GM19025 (cell line): Measurements from ENCODE around the gene SLC8A1.

Source experiments
- ATAC-seq: cut with Tn5 transposase; IDR thresholded peaks from one replicate; pipeline ENCODE4 v1.9.1; 2021; ENCODE audit warnings: mild to moderate bottlenecking, low read depth, moderate library complexity; ENCODE audit not compliant: unreplicated experiment

The SLC8A1 gene

DNA sequence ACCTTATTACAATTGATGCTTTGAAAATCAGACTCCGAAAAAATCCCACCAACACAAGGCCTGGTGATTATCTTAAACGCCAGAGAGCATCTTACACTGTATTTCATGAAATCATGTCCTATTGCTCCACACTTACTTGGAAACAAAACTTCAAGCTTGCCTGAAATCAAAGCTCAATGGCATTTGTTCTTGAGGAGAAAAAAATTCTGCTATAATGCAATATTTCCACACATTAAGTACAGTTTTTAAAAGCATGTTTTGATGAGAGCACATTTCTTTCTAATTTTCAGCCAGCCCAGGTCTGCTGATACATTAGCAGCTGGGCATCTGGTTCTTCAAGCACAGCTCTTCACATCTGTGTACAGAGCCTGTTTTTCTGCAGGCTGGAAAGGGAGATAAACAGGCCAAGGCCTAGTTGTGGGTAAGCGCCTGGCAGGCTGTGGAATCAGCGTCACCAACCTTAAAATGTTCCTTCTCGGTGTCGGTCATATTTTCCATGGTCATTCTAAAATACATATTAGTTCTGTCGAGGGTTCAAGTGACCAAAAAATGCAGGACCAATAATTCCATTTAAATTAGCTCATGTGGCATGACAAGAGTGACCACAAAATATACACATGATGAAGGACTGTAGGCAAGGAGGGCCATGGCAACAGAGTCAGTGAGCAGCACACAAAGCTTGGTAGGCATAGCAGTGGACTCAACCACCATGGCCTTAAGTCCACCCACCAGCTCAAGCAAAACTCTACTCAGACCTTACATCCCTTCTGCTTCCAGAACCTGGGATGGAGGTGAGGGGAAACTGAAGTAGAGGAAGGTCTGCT, 20.9 kb downstream of the SLC8A1 start:
- ATAC-seq: no peak

DNA sequence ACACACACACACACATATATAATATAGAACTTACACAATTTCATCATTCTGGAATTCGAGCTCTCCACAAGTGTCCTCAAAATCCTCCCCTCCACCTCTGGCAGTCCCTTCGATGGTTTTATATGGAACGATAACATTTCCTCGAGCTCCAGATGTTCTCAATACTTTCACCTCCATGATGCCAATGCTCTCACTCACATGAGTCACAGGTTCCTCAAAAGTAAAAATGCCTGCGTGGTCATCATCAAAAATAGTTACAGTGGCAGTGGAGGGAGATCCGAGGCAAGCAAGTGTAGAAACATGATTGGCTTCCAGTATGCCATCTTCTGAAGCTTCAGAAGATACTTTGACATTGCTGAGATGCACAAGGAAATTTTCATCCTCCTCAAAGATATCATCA, 23.5 kb downstream of the SLC8A1 start:
- ATAC-seq: no peak

DNA sequence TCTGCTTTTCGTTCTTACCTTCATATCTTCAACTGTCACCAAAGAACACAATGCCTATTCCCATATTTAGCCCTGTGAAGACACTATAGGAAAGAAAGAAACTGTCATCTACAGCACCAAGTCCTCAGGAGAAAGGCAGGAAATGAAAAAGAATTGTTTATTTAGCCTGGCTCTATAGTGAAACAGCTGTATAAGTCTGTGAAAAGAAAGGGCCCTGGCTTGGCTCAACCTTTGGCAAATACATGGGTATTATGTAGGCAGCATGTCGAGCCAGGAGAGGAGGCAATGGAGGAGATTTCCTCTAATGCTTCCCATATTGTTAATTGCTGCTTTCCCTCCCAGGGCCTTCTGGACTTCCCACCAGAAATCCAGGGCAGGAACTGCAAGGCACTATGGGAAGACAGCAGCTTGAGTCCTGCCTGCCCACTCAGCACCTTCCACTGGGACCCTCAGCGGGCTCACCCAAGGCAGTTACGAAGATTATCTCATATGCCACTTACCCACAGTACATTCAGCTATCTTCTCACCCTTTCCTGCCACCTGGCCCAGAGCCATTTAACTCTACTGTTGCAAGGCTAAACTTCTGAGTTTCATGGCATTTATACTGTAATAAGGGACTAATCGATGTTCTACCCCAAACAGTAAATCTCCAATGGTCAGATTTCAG, 30.1 kb downstream of the SLC8A1 start:
- ATAC-seq: no peak

GRCh38 chr2:40420478-40420877, 31.4 kb downstream of the SLC8A1 start:
- ATAC-seq: no peak

DNA sequence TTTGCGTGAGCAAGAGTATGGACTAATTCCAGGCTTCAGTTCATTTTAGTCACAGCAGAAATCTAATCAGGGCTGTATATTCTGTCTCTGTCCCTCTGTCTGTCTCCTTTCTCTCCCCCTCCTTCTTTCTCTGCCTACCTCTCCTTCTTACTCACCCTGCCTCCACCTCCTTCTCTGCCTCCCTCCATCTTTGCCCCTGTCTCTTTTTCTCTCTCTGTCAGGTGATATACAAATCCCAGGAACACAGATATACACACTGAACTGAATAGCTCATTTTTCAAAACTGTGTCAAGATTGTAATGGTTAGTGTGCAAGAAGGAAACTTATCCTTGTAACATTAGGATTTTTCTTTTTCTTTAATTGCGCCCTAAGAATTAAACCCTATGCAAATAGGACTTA, 32.5 kb downstream of the SLC8A1 start:
- no peak for ATAC-seq

GRCh38 chr2:40418614-40419363, 33.1 kb downstream of the SLC8A1 start:
- no peak for ATAC-seq

DNA sequence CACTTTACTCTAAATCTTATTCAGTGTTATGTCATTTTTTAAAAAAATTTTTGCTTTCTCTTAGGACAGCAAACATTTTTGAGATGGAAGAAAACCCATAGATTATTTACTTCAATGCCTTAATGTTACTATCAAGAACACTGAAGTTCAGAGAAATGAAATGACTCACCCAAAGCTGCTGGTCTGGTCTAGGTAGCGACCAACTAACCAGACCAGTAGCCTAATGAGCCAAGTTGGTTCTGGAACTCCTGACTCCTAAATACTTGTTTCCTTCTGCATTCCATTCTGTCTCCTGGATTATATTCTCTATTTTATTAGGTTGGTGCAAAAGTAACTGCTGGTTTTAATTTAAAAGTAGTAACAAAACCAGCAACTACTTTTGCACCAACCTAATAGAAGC, 35.4 kb downstream of the SLC8A1 start:
- ATAC-seq: no peak

- ATAC-seq: no peak
These were observed 36.5 kb downstream of the SLC8A1 start for GRCh38 chr2:40415391-40415790.

GRCh38 chr2:40412456-40412855, 39.4 kb downstream of the SLC8A1 start:
- ATAC-seq: no peak

GRCh38 chr2:40410695-40411094, 41.2 kb downstream of the SLC8A1 start:
- no peak for ATAC-seq

GRCh38 chr2:40409734-40410133, 42.2 kb downstream of the SLC8A1 start:
- ATAC-seq: no peak

DNA sequence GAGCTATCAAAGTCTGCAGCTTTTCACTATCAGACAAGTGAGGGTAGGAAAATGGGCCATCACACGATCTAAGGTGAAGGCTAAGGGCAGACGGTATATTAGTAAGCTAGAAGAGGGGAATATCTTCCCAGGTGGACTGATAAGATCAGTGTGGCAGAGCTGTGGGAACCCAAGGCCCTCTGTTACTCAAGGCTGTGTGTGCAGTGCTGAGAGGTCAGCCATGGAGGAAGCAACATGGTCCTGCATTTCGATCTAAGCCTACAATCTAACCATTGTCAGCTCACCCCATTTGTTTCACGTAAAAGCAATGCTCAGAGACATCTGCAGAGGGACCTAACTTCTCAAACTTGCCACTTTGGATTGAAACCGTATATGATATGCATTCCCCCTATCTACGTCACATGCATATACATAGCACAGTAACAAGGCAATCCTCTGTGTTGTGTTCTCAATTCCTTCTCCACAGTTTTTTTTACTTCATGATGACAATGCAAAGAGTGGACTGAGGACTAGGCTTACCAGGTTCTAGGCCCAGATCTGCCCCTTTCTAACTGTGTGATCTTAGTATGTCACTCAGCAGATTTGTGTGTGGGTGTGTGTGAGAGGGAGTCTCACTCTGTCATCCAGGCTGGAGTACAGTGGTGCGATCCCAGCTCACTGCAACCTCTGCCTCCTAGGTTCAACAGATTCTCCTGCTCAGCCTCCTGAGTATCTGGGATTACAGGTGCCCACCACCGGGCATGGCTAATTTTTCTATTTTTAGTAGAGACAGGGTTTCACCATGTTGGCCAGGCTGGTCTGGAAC, 45.2 kb downstream of the SLC8A1 start:
- ATAC-seq: no peak

DNA sequence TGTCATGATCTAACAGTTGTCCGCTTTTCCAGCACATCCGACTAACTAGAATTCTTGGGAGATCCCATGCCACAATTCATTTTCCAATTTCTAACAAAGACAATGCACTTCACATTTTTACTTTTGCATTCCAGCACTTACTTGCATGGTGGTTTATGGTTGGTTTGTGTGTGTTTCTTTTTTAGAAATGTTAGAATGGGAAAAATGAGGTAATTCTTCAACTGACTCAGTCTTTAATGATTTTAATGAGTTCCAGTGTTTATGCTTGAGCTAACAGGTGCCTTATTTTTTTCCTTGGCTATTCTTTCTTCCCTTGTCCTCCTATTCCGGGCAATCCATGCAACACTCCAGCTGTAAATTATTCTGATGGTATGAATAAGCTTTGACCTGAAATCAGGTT, 46.4 kb downstream of the SLC8A1 start:
- no peak for ATAC-seq

GRCh38 chr2:40404517-40404916, 47.4 kb downstream of the SLC8A1 start:
- peak; percentile 72 for ATAC-seq

DNA sequence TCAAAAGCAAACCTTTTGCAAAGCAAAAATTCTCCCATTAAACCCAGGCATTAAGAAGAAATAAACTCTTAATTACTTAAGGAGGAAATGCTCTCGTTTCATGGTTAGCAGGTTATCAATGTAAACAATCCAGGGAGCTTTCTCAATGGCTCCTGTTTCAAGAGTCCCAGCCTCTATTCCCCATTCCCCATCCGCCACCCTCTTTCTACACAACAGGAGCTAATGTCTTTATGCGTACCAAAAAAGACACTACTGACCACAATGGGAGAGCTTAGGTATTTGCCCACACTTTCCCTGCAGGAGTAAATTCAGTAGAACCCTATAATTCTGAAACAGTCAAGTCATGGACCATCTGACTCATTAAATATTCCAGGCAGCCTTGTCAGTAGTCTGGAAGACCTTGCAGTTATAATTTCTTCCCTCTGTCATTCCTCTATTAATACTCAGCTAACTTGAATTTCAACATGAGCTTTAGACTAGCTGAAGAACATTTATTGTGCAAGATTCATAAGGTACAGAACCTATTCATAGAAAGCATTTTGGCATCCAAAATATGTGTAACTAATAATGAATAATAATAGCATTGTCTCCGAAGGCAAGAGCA, 48.6 kb downstream of the SLC8A1 start:
- no peak for ATAC-seq

DNA sequence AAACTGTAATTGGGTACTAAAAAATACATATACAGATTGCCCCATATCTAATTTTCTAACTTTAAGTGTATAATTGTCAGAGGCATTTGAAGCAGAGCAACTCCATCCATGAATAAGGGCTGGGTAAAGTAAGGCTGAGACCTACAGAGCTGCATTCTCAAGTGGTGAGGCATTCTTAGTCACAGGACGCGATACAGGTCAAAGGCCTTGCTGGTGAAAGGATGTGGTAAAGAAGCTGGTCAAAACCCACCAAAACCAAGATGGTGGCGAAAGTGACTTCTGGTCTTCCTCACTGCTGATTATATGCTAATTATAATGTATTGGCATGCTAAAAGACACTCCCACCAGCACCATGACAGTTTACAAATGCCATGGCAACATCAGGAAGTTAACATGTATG, 50.0 kb downstream of the SLC8A1 start:
- ATAC-seq: no peak

DNA sequence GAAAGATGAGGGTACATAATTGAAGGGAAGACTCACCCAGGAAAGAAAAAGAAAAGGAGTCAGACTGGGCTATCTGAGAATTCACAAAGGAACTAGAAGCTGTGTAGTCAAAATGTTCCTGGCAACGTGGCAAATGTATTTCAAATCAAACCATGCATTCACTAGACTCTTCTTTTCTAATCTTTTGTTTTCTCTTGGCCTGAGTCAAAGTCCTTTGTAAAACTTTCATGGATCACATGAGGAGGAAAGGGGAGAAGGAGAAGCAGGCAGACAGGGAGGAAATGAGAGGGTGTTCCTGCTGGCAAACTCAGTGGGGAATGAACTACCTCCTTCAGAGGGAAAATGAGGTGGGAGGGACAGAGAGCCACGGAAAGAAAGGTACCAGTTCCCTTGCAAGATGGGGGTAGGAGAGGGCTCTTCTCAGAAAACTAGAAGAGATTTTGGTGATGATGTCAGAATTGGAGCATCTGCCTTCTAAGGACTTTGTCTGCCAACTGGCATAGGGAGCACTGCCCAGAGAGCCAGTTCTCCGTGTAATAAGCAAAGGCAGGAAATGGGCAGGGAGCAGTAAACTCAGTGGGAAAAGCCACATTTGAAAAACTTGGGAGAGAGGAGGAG, 51.4 kb downstream of the SLC8A1 start:
- no peak for ATAC-seq

DNA sequence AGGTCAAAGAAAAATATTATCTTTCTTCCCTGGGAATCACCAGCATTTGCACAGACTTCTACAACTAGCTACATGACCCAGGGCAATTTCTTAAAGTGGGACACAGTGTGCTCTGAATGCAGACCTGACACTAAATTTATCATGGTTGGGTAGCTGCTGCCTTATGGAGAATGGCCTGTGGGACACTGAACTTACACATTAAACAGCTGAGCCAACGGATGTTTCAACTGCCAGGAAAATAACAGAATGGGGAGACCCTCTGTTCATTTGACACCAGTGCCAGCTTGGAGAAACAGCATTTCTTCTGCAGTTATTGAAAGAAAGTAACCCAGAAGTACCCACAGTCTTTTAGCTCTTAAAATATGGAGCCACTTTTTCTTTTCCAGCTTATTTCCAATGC, 54.1 kb downstream of the SLC8A1 start:
- ATAC-seq: no peak

DNA sequence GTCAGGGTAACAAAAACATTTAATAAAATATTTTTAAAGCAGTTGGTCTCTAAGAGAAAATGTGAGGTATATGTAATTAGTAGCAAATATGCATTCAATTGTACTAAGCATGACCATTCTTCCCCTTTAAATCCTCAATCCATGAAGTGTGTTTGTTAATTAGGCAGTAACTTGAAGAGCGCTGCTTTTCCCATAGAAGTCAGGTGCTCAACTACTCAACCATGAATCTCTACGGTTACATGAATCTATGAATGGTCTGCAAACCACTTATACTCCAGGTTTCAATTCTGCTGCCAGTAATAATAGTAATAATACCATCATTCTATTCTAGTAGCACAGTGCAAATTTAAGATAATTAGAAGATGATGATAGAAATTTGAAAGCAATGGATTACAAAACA, 55.8 kb downstream of the SLC8A1 start:
- ATAC-seq: no peak
